Epithelial cell of proximal tubule (primary cell): ENCODE measurements around the gene CNTLN. TPM values are rescaled to one million over a fixed set of nuclear protein-coding genes. Genes with fewer than 3 reads are reported as not detected.

ENCODE experiments used
- DNase-seq: peaks from one replicate; pipeline ENCODE4 v3.0.0-alpha.2; 2011; ENCODE audit warnings: low read depth
- H3K4me3 ChIP-seq: 2 replicates; pipeline ENCODE4 v1.5.1; 2011; ENCODE audit warnings: low read depth, mild to moderate bottlenecking, low read length
- total RNA-seq: library from RNA; depleted of rRNA; stranded (reverse); fragments of >200 nt; gene quantifications from 2 replicates; pipeline ENCODE4 v1.2.3, GENCODE V29; 2015
- TF ChIP-seq, protein P1 (sequence below): conservative IDR thresholded peaks from 2 replicates; pipeline ENCODE4 v1.5.1; 2012; ENCODE audit warnings: low read depth, mild to moderate bottlenecking, low read length

The CNTLN gene
- total RNA-seq, 1 donor from 2014 or later = 5.6 TPM

DNA sequence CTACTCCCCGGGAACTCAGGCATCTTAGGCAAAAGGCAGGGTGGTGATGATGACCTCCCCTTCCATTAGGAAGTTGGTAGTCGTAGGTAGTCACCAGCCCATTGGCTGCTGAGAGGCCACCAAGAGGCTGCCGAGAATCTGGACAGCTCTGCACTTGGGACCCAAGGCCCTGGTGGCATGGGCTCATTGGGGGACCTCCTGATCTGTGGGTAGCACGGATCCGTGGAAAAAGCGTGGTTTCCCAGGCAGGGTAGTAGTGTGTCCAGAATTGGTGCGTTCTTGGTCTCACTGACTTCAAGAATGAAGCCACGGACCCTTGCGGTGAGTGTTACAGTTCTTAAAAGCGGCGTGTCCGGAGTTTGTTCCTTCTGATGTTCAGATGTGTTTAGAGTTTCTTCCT, 158.8 kb downstream of the CNTLN start:
- no peak overlapping the region for H3K4me3 ChIP-seq
- DNase-seq = no peak
- TF ChIP-seq, protein P1, sequence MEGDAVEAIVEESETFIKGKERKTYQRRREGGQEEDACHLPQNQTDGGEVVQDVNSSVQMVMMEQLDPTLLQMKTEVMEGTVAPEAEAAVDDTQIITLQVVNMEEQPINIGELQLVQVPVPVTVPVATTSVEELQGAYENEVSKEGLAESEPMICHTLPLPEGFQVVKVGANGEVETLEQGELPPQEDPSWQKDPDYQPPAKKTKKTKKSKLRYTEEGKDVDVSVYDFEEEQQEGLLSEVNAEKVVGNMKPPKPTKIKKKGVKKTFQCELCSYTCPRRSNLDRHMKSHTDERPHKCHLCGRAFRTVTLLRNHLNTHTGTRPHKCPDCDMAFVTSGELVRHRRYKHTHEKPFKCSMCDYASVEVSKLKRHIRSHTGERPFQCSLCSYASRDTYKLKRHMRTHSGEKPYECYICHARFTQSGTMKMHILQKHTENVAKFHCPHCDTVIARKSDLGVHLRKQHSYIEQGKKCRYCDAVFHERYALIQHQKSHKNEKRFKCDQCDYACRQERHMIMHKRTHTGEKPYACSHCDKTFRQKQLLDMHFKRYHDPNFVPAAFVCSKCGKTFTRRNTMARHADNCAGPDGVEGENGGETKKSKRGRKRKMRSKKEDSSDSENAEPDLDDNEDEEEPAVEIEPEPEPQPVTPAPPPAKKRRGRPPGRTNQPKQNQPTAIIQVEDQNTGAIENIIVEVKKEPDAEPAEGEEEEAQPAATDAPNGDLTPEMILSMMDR = no peak

DNA sequence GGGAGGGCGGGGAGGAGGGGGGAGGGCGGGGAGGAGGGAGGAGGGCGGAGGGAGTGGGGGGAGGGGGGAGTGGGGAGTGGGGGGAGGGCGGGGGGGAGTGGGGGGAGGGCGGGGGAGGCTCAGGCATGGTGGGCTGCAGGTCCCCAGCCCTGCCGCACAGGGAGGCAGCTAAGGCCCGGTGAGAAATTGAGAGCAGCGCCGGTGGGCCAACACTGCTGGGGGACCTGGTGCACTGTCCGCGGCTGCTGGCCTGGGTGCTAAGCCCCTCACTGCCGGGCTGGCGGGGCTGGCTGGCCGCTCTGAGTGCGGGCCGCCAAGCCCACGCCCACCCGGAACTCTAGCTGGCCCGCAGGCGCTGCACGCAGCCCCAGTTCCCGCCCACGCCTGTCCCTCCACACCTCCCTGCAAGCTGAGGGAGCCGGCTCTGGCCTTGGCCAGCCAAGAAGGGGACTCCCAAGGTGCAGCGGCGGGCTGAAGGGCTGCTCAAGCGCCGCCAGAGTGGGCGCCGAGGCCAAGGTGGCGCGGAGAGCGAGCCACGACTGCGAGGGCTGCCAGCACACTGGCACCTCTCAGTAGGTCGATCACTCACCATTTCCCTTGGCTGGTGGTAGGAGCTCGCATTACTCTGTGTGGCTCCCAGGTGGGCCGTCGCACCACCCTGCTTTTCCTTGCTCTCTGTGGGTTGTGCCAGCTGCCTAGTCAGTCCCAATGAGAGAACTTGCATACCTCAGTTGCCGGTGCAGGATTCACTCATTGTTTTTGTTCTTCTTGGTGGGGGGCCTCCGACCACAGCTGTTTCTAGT, 160.2 kb downstream of the CNTLN start:
- TF ChIP-seq, protein P1 = no peak
- H3K4me3 ChIP-seq = no peak overlapping the region
- no peak for DNase-seq

DNA sequence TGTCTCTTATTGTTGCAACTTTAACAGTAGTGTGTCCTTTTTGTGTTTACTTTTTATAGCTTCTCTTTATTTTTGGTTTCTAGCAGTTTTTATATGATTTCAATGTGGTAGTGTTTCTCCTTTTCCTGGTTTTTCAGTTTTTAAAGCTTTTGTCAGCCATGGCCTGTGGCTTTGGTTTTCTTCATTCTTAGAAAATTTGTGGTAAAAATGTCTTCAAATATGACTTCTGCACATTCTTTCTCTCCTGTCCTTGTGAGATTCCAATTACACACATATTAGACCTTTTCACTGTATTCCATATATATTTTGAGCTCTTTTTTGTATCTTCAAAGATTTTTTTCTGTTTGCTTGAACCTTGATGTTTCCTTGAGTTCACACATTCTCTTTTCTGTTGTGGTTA, 180.5 kb downstream of the CNTLN start:
- no peak overlapping the region for H3K4me3 ChIP-seq
- TF ChIP-seq, protein P1 = no peak
- no peak for DNase-seq

DNA sequence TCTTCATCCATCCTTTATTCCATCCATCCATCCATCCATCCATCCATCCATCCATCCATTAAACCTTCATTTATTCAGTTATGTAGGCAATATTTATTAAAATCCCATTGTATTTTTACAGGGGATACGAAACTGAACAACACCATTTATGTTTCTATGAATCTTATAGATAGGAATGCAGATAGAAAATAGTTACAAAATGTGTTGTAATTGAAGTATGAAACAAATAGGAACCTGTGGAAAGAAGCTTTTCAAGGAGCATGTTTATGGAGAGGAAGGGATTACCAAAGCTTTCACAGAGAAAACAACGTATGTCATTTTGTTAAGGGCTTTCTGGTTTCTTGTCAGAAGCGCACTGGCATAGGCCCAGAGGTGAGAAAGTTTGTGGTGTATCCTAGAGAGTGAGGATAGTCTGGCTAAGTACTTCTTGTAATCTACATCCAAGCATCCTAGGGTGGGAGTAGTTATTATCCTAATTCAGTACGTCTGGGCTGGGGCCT, 184.0 kb downstream of the CNTLN start:
- no peak for DNase-seq
- TF ChIP-seq, protein P1 = no peak
- H3K4me3 ChIP-seq = no peak overlapping the region

DNA sequence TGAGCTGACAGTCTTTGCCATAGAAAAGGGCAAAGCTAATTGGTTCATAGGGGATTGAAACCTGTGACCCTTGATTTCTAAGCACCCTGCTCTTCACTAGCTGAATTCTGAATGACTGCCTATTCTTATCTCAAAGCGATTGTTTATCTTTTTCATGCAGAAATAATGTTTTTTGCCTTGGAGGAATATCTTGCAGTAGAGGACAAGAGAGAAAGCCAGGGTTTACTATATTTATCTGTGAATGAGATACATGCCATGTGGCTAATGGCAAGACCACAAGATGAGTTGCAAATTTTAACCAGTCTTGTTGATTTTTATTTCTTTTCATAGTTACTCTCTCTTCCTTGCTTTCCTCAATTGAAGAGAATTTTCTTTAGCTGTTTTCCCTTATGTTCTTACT, 185.0 kb downstream of the CNTLN start:
- TF ChIP-seq, protein P1 = no peak
- no peak overlapping the region for H3K4me3 ChIP-seq
- no peak for DNase-seq

DNA sequence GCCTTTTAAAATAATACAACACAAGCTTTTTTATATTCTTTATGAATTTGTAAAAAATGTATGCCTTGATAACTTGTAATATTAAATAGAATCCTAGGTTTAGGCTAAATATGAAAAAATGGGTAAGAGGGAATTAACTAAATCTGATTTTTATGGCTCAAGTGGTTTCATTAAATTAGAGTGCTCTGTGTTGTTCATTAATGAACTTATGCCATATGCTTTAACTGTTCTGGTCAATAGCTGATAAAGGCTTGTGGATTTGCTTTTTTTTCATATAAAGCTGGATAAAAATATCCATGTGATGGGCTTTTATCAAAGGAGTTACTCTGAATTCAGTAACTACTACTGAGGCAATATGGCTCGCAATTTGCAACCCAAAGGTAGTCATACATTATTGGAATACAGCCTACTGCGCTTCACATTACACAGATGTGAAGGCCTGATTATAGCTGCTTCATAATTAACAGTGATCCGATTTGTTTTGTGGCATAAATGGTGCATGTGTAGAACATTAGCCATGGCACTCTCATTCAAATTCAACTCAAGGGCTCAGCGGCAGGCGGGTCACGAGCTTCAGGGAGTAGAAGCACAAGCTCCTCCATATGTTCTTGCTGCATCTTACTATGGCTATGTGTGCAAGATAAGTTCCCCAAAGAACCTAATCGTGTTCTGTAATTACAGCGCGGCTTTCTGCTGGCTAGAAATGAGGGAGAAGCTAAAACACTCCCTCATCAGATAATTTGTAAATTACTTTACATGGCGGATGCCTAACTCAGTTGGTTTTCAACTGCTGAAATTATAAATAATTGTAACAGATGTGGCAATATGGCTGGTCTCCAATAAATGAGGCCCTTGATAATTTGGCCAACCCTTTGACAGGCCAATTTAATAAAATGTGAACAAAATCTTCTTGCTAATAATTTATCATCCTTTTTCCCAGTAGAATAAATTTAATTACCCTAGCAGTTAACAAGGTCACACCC, 188.3 kb downstream of the CNTLN start:
- no peak for DNase-seq
- TF ChIP-seq, protein P1 = no peak
- no peak overlapping the region for H3K4me3 ChIP-seq
